HG03039 (cell line): ENCODE measurements around the gene NEURL4.

ENCODE experiments used
- ATAC-seq: cut with Tn5 transposase; IDR thresholded peaks from one replicate; pipeline ENCODE4 v1.9.1; 2021; ENCODE audit warnings: mild to moderate bottlenecking, moderate library complexity; ENCODE audit not compliant: unreplicated experiment

Gene NEURL4

GRCh38 chr17:7324438-7324779 is 4.7 kb downstream of the NEURL4 start:
- ATAC-seq: no peak

- no peak for ATAC-seq
Measured at GRCh38 chr17:7323731-7324437, 5.3 kb downstream of the NEURL4 start.

GRCh38 chr17:7322520-7323194 is 6.5 kb downstream of the NEURL4 start:
- no peak for ATAC-seq

- ATAC-seq: no peak
Measured at GRCh38 chr17:7321466-7321865, 7.7 kb downstream of the NEURL4 start.

GRCh38 chr17:7318121-7318860 is 10.8 kb downstream of the NEURL4 start:
- no peak for ATAC-seq

GRCh38 chr17:7317161-7317803 is 11.9 kb downstream of the NEURL4 start:
- no peak for ATAC-seq

GRCh38 chr17:7315570-7316235 is 13.4 kb downstream of the NEURL4 start:
- no peak for ATAC-seq

GRCh38 chr17:7314719-7315569 is 14.2 kb downstream of the NEURL4 start, which contains the start of gene GPS2:
GPS2 (minus strand) TSS chr17:7315360; CDS start chr17:7315052, 308 bp downstream.
- ATAC-seq: peak; percentile 68

GRCh38 chr17:7313890-7314718 is 15.0 kb downstream of the NEURL4 start:
- ATAC-seq: no peak

GRCh38 chr17:7313088-7313889 is 15.8 kb downstream of the NEURL4 start:
- no peak for ATAC-seq

GRCh38 chr17:7312432-7313087 is 16.6 kb downstream of the NEURL4 start:
- no peak for ATAC-seq

- no peak for ATAC-seq
Measured at GRCh38 chr17:7311110-7311705, 17.9 kb downstream of the NEURL4 start.

- ATAC-seq: no peak
Measured at GRCh38 chr17:7309628-7310027, 19.5 kb downstream of the NEURL4 start.

- no peak for ATAC-seq
Measured at GRCh38 chr17:7308625-7309433, 20.3 kb downstream of the NEURL4 start.

GRCh38 chr17:7307686-7308624 is 21.2 kb downstream of the NEURL4 start:
- no peak for ATAC-seq
